ENCODE results near the gene ARMH3. TPM values are rescaled to one million over a fixed set of nuclear protein-coding genes. Genes with fewer than 3 reads are reported as not detected.
A peak's percentile ranks its signal among the peaks of the same experiment; 100 is the strongest.

ARMH3 gene
- total RNA-seq, 3 donors from 2014 or later = 16.6 to 21.7 (median 21.5) TPM

- ATAC-seq (no peak), DNase-seq (peak; percentile 60)
- Mint-ChIP-seq H3K36me3 (ENCODE audit: insufficient read depth) (no peaks in the 10 kb centered on the region), H3K27me3 (ENCODE audit: low read depth) (no peaks in the 10 kb centered on the region), H3K9me3 (no peaks in the 10 kb centered on the region), H3K4me3 (peak overlapping the region; percentile 79), H3K4me1 (ENCODE audit: low read depth) (peaks cover 45% of the 10 kb centered on the region)
Measured at GRCh38 chr10:101829561-101830315, 226.2 kb downstream of the ARMH3 start.

GRCh38 chr10:101828766-101829551 lies 227.0 kb downstream of the ARMH3 start:
- DNase-seq (no peak), ATAC-seq (no peak)
- Mint-ChIP-seq H3K4me3 (no peak overlapping the region), H3K9me3 (no peaks in the 10 kb centered on the region), H3K4me1 (ENCODE audit: low read depth) (peaks cover 37% of the 10 kb centered on the region), H3K36me3 (ENCODE audit: insufficient read depth) (no peaks in the 10 kb centered on the region), H3K27me3 (ENCODE audit: low read depth) (no peaks in the 10 kb centered on the region)

GRCh38 chr10:101827919-101828600 lies 227.9 kb downstream of the ARMH3 start:
- no peak overlapping the region for H3K4me3 Mint-ChIP-seq
- peaks cover 29% of the 10 kb centered on the region for H3K4me1 Mint-ChIP-seq (ENCODE audit: low read depth)
- H3K27me3 Mint-ChIP-seq (ENCODE audit: low read depth) = no peaks in the 10 kb centered on the region
- no peaks in the 10 kb centered on the region for H3K36me3 Mint-ChIP-seq (ENCODE audit: insufficient read depth)
- ATAC-seq (no peak), DNase-seq (no peak)
- no peaks in the 10 kb centered on the region for H3K9me3 Mint-ChIP-seq

- Mint-ChIP-seq H3K27me3 (ENCODE audit: low read depth) (no peaks in the 10 kb centered on the region), H3K4me1 (ENCODE audit: low read depth) (peaks cover 22% of the 10 kb centered on the region), H3K9me3 (no peaks in the 10 kb centered on the region), H3K4me3 (no peak overlapping the region), H3K36me3 (ENCODE audit: insufficient read depth) (no peaks in the 10 kb centered on the region)
- DNase-seq (no peak), ATAC-seq (no peak)
Measured at GRCh38 chr10:101826852-101827434, 229.0 kb downstream of the ARMH3 start.

- DNase-seq = no peak
- no peak overlapping the region for H3K4me3 Mint-ChIP-seq
- H3K9me3 Mint-ChIP-seq = no peaks in the 10 kb centered on the region
- ATAC-seq = no peak
- no peaks in the 10 kb centered on the region for H3K27me3 Mint-ChIP-seq (ENCODE audit: low read depth)
- no peaks in the 10 kb centered on the region for H3K36me3 Mint-ChIP-seq (ENCODE audit: insufficient read depth)
- H3K4me1 Mint-ChIP-seq (ENCODE audit: low read depth) = peaks cover 9% of the 10 kb centered on the region
Measured at GRCh38 chr10:101824736-101825135, 231.2 kb downstream of the ARMH3 start.

- peaks cover 36% of the 10 kb centered on the region for H3K4me1 Mint-ChIP-seq (ENCODE audit: low read depth)
- peak; percentile 21 to 26 for ATAC-seq
Measured at GRCh38 chr10:101818872-101819633, 236.9 kb downstream of the ARMH3 start.

GRCh38 chr10:101818119-101818871 lies 237.7 kb downstream of the ARMH3 start, which contains the start of gene OGA:
Gene OGA (minus strand): TSS chr10:101818444. CDS start chr10:101818022, 422 bp downstream.
- Mint-ChIP-seq H3K4me3 (peak within 1 kb of the TSS; percentile 99), H3K4me1 (ENCODE audit: low read depth) (peaks cover 43% of the 10 kb centered on the region), H3K36me3 (ENCODE audit: insufficient read depth) (peaks cover 6% of the 10 kb centered on the region), H3K9me3 (no peaks in the 10 kb centered on the region), H3K27me3 (ENCODE audit: low read depth) (no peaks in the 10 kb centered on the region)
- ATAC-seq (peak; percentile 91 to 92), DNase-seq (peak; percentile 95)

More at GRCh38 chr10:101818872-101819633, 236.9 kb downstream of the ARMH3 start:
- Mint-ChIP-seq H3K27me3 (ENCODE audit: low read depth) (no peaks in the 10 kb centered on the region), H3K4me3 (peak overlapping the region; percentile 99), H3K36me3 (ENCODE audit: insufficient read depth) (peaks cover 2% of the 10 kb centered on the region), H3K9me3 (no peaks in the 10 kb centered on the region)
- no peak for DNase-seq

GRCh38 chr10:101817337-101818118 lies 238.4 kb downstream of the ARMH3 start:
- ATAC-seq = peak; percentile 4 to 9
- H3K4me3 Mint-ChIP-seq = peak overlapping the region; percentile 99
- DNase-seq = peak; percentile 21
- H3K9me3 Mint-ChIP-seq = no peaks in the 10 kb centered on the region
- peaks cover 8% of the 10 kb centered on the region for H3K36me3 Mint-ChIP-seq (ENCODE audit: insufficient read depth)
- H3K4me1 Mint-ChIP-seq (ENCODE audit: low read depth) = peaks cover 51% of the 10 kb centered on the region
- no peaks in the 10 kb centered on the region for H3K27me3 Mint-ChIP-seq (ENCODE audit: low read depth)

- peaks cover 53% of the 10 kb centered on the region for H3K4me1 Mint-ChIP-seq (ENCODE audit: low read depth)
- no peak for ATAC-seq
- no peak for DNase-seq
- H3K9me3 Mint-ChIP-seq = no peaks in the 10 kb centered on the region
- H3K36me3 Mint-ChIP-seq (ENCODE audit: insufficient read depth) = peaks cover 8% of the 10 kb centered on the region
- peak overlapping the region; percentile 99 for H3K4me3 Mint-ChIP-seq
- no peaks in the 10 kb centered on the region for H3K27me3 Mint-ChIP-seq (ENCODE audit: low read depth)
Measured at GRCh38 chr10:101816913-101817336, 239.0 kb downstream of the ARMH3 start.

GRCh38 chr10:101816376-101816775 lies 239.6 kb downstream of the ARMH3 start:
- Mint-ChIP-seq H3K9me3 (no peaks in the 10 kb centered on the region), H3K4me1 (ENCODE audit: low read depth) (peaks cover 55% of the 10 kb centered on the region), H3K36me3 (ENCODE audit: insufficient read depth) (peaks cover 8% of the 10 kb centered on the region), H3K4me3 (peak overlapping the region; percentile 99), H3K27me3 (ENCODE audit: low read depth) (no peaks in the 10 kb centered on the region)
- DNase-seq = no peak
- ATAC-seq = no peak

- peak overlapping the region; percentile 99 for H3K4me3 Mint-ChIP-seq
- peaks cover 58% of the 10 kb centered on the region for H3K4me1 Mint-ChIP-seq (ENCODE audit: low read depth)
- DNase-seq = no peak
Measured at GRCh38 chr10:101814466-101815071, 241.4 kb downstream of the ARMH3 start.

GRCh38 chr10:101812606-101813005 lies 243.4 kb downstream of the ARMH3 start:
- peaks cover 50% of the 10 kb centered on the region for H3K4me1 Mint-ChIP-seq (ENCODE audit: low read depth)
- no peak for ATAC-seq
- no peak overlapping the region for H3K4me3 Mint-ChIP-seq
- peaks cover 18% of the 10 kb centered on the region for H3K36me3 Mint-ChIP-seq (ENCODE audit: insufficient read depth)
- no peaks in the 10 kb centered on the region for H3K9me3 Mint-ChIP-seq
- H3K27me3 Mint-ChIP-seq (ENCODE audit: low read depth) = no peaks in the 10 kb centered on the region
- DNase-seq = no peak

More at GRCh38 chr10:101814466-101815071, 241.4 kb downstream of the ARMH3 start:
- ATAC-seq = peak; percentile 22 to 25
- Mint-ChIP-seq H3K27me3 (ENCODE audit: low read depth) (no peaks in the 10 kb centered on the region), H3K9me3 (no peaks in the 10 kb centered on the region), H3K36me3 (ENCODE audit: insufficient read depth) (peaks cover 13% of the 10 kb centered on the region)

Measured in activated T-cell treated with anti-CD3 and anti-CD28 coated beads, Interleukin-2, amount 50 U/mL, for 4 hours (primary cell).